ENCODE measurements around the gene PCDHGA1.

GRCh38 chr5:141356133-141356532, 25.8 kb downstream of the PCDHGA1 start:
- TF ChIP-seq, protein P1, sequence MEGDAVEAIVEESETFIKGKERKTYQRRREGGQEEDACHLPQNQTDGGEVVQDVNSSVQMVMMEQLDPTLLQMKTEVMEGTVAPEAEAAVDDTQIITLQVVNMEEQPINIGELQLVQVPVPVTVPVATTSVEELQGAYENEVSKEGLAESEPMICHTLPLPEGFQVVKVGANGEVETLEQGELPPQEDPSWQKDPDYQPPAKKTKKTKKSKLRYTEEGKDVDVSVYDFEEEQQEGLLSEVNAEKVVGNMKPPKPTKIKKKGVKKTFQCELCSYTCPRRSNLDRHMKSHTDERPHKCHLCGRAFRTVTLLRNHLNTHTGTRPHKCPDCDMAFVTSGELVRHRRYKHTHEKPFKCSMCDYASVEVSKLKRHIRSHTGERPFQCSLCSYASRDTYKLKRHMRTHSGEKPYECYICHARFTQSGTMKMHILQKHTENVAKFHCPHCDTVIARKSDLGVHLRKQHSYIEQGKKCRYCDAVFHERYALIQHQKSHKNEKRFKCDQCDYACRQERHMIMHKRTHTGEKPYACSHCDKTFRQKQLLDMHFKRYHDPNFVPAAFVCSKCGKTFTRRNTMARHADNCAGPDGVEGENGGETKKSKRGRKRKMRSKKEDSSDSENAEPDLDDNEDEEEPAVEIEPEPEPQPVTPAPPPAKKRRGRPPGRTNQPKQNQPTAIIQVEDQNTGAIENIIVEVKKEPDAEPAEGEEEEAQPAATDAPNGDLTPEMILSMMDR (IDR thresholded peaks at IDR 0.05; ENCODE audit: low read depth, low read length): no peak
- TF ChIP-seq EZH2phosphoT487 (IDR thresholded peaks at IDR 0.05; ENCODE audit: low read depth): no peak
